CMK (cell line): ENCODE measurements around the gene BCR.

Source experiments
- DNase-seq: peaks from one replicate; pipeline ENCODE4 v3.0.0-alpha.2; 2010; ENCODE audit warnings: low read depth

Gene BCR

DNA sequence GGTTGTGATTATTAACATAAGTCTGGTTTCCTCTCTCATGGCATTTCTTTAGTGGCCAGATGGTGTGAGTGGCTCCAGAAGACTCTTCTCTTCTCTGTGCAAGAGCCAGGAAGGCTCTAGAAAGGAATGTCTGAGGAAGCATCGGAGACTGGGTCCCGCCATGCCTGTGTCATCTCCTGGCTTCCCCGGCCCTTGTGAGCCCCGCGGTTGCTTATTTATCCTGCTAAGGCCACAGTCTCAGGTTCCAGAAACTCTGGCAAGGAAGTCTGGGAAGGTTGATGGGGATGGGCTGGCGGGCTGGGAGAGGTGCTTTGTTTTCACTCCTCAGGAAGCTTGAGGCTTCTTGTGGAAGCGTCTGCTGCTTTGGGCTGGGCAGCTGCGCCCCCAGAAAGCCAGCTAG is 18.9 kb downstream of the BCR start:
- no peak for DNase-seq

GRCh38 chr22:23200898-23201297 is 20.6 kb downstream of the BCR start:
- no peak for DNase-seq

- DNase-seq = no peak
Measured at GRCh38 chr22:23202812-23203451, 22.6 kb downstream of the BCR start.

DNA sequence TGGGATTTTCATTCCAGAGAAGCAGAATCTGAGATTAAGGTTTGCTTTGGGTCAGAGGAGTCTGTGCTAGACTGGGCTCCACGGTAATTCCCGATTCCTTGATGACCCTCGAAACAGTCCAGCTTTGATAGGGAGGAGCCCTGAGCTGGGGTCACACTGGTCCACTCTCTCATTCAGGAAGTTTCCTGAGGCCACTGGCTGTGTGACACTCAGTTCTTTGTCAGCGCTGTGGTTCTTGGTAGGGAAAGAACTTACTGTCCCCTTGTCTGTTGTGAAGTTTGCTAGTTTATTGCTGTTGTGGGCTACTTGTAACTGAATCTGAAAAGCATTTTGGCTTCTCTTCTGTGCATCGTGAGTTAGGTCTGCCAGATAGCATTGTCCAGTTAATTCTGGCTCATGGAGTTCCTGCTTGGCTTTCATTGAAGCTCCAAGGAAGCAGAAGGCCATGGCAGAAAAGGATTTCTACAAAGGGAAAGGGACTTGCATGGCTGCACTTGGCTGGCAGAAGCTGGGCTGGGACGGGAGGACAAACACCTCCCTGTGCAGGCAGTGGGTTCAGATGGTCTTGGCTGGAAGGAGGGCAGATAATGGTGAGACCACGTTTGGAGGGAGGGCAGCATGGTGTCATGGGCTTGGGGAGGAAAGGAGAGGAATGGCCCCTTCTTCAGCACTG is 23.3 kb downstream of the BCR start:
- DNase-seq = no peak

GRCh38 chr22:23204125-23204488 is 23.8 kb downstream of the BCR start:
- no peak for DNase-seq

DNA sequence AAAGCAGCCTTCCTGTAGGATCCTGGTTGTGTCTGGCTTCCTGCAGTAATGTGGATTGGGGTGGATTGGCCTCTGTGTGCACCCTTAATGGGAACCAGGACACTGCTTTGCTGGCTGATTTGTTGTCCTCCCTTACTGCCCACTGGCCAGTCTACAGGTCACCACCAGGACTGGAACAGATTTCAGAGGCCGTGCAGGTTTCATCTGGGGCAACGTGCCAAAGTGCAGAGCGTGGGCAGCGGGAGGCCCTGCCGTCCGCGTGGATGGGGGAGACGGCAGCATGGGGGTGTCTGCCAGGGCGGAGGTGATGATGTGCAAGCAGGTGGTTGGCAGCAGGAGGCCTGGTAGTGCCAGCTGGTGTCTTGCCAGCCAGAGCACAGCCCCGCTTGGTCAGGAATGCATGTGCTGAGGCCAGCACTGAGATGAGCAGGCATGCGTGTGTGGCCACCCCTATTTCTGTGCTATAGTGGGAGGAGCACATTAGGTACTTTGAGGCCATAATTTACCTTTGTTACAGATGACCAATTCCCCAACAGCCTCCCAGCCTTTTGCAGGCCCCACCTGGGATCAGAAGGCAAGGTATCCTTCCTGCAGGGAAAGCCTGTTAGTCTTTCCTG is 24.3 kb downstream of the BCR start:
- no peak for DNase-seq

GRCh38 chr22:23205339-23206049 is 25.2 kb downstream of the BCR start:
- no peak for DNase-seq

- no peak for DNase-seq
Measured at GRCh38 chr22:23206915-23207314, 26.6 kb downstream of the BCR start.

- no peak for DNase-seq
Measured at GRCh38 chr22:23207729-23208393, 27.6 kb downstream of the BCR start.

DNA sequence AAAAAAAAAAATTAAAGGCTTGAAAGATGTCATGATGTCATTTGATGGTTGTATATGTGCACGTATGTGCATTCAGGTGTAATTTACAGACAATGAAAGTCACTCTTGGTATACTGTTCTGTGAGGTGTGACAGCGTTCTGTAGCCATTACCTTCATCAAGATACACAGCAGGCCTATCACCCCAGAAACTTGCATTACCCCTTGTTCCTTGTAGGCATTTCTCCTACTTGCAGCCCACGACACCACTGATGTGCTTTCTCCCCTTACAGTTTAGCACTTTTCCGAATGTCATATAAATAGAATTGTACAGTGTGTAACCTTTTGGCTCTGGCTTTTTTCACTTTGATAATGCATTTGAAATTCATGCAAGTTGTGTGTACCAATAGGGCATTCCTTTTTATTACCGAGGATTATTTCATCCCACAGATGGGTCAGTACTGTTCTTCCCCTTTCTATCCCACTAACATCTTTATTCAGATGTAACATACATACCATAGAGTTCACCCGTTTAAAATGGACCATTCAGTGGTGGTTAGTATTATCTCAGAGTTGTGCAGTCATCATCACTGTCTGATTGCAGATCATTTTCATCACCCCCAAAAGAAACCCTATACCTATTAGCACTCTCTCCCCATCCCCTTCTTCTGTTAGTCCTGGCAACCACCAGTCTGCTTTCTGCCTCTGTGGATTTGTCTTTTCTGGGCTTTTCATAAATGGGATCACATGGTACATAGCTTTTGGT is 30.3 kb downstream of the BCR start:
- DNase-seq = no peak

DNA sequence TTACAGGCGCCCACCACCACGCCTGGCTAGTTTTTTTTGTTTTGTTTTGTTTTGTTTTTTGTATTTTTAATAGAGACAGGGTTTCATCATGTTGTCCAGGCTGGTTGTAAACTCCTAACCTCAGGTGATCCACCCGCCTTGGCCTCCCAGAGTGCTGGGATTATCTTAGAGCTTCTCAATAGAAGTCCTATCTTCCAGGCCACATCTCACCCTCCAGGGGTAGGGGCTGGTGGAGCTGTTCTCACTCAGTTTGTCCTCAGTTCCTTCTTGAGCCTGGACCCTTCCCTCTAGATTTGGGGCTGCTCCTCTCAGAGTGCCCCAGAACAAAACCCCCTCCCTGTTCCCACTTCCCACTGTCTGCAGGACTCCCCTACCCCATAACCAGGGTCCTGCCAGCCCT is 31.3 kb downstream of the BCR start:
- no peak for DNase-seq

GRCh38 chr22:23212061-23213021 is 32.0 kb downstream of the BCR start:
- no peak for DNase-seq

- DNase-seq = no peak
Measured at GRCh38 chr22:23213022-23213555, 32.8 kb downstream of the BCR start.

DNA sequence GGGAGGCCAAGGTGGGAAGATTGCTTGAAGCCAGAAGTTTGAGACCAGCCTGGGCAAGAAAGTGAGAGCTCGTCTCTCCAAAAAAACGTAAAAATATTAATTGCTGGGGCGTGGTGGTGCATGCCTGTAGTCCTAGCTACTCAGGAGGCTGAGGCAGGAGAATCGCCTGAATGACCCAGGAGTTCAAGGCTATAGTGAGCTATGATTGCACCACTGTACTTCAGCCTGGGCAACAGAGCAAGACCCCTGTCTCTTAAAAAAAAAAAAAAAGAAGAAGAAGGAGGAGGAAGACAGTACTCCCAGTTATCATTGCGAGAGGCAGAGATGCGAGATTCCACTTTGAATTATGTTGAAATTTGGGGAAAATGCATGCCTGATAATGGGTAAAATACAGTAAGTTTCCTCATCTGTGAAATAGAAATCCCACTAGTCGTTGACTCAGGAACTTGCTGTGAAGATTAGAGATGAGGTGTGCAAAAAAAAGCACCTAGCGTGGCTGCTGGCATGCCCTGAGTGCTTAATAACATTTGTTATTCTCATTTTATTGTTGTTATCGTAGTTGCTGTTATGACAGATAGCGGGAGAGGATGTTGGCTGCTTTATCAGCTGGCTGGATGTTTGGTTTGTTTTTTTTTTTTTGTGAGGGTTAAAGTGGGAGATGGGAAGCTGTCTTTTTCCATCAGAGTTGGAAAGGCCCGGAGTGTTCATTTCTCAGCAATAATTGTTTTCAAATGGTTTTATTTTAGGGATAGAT is 33.4 kb downstream of the BCR start:
- DNase-seq = no peak

DNA sequence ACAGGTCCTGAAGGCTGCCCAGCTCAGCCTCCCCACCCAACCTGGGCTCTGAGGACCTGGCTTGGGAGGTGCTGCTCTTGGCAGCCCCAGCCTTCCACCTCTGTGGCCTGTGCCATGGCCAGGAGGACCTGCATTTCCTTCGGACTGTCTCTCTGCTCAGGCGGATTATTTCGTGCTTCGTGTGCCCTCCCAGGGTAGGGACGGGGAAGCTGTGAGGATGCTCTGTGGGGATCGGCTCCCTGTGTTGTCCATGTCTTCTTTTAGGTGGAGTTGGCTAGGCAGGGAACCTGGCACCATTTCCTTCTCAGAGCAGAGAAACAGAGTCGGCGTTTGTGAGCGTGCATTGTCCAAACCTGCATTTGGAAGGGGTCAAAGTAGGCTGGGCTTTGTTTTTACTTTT is 34.1 kb downstream of the BCR start:
- no peak for DNase-seq

GRCh38 chr22:23215294-23216241 is 35.3 kb downstream of the BCR start:
- peak; percentile 80 for DNase-seq

DNA sequence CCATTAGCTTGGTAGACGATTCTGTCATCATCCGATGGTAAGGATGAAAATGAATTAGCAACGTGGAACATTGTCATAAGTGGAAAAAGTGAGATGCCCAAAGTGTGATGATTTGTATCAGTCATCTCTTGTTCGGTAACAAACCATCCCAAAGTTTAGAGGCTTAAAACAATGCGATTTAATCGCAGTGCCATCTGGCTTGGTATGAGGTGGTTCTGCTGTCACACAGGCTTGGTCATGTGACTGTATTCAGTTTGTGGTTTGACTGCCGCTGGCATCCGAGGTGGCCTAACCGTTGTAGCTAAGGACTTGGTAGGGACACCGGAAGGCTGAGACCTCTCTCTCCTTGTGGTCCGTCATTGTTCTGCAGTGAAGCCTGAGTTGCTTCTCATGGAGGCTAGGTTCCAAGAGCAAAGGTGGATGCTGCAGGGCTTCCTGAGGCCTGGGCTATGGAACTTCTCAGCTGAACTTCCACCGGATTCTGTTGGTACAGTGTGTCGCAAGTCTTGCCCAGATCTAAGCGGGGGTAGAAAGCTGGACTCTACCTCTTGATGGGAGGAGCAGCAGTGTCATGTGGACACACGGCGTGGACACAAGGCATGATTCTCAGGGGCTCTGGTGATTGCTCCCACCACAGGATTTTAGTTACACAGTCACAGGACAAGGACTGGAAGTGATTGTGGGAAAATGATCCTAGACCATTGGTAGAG is 36.3 kb downstream of the BCR start:
- peak; percentile 57 for DNase-seq
